Nephron progenitor cell (in vitro differentiated cells): ENCODE results near the gene PHACTR3.

Source experiments
- DNase-seq: peaks from one replicate; pipeline ENCODE4 v3.0.0; 2021
- H3K27ac Mint-ChIP-seq: 2 replicates; pipeline ENCODE4 v1.8.0; 2021; ENCODE audit warnings: mild to moderate bottlenecking, moderate library complexity, mixed read lengths
- H3K27me3 Mint-ChIP-seq: 2 replicates; pipeline ENCODE4 v1.8.0; 2021; ENCODE audit warnings: mild to moderate bottlenecking, low read depth, mixed read lengths; ENCODE audit not compliant: poor library complexity
- H3K36me3 Mint-ChIP-seq: 2 replicates; pipeline ENCODE4 v1.8.0; 2021; ENCODE audit warnings: low read depth, mixed read lengths
- H3K4me1 Mint-ChIP-seq: 2 replicates; pipeline ENCODE4 v1.8.0; 2021; ENCODE audit warnings: mixed read lengths
- H3K4me3 Mint-ChIP-seq: 2 replicates; pipeline ENCODE4 v1.8.0; 2021; ENCODE audit warnings: mild to moderate bottlenecking, moderate library complexity, mixed read lengths
- H3K9me3 Mint-ChIP-seq: 2 replicates; pipeline ENCODE4 v1.8.0; 2021; ENCODE audit warnings: mild to moderate bottlenecking, moderate library complexity, mixed read lengths
- CTCF ChIP-seq: fragments of 200-600 bp; sonication (generic); IDR thresholded peaks from 2 replicates; pipeline ENCODE4 v1.5.0; 2021; ENCODE audit warnings: antibody characterized with exemption

PHACTR3 gene

GRCh38 chr20:59723607-59724456 lies 119.5 kb downstream of the PHACTR3 start:
- H3K4me1 Mint-ChIP-seq = no peaks in the 10 kb centered on the region
- no peak overlapping the region for H3K27ac Mint-ChIP-seq
- DNase-seq = no peak
- no peak overlapping the region for H3K4me3 Mint-ChIP-seq
- no peak for TF ChIP-seq CTCF
- H3K9me3 Mint-ChIP-seq = peaks cover 90% of the 10 kb centered on the region
- no peaks in the 10 kb centered on the region for H3K36me3 Mint-ChIP-seq
- H3K27me3 Mint-ChIP-seq = peaks cover 6% of the 10 kb centered on the region

- Mint-ChIP-seq H3K27me3 (peaks cover 6% of the 10 kb centered on the region), H3K4me1 (no peaks in the 10 kb centered on the region), H3K4me3 (no peak overlapping the region), H3K36me3 (no peaks in the 10 kb centered on the region), H3K9me3 (peaks cover 94% of the 10 kb centered on the region), H3K27ac (no peak overlapping the region)
- TF ChIP-seq CTCF = no peak
- no peak for DNase-seq
Observed at GRCh38 chr20:59724457-59725366, 120.4 kb downstream of the PHACTR3 start.

- H3K9me3 Mint-ChIP-seq = peaks cover 94% of the 10 kb centered on the region
Observed at GRCh38 chr20:59725476-59726280, 121.3 kb downstream of the PHACTR3 start.

GRCh38 chr20:59726281-59726595 lies 121.9 kb downstream of the PHACTR3 start:
- Mint-ChIP-seq H3K4me3 (no peak overlapping the region), H3K9me3 (peaks cover 92% of the 10 kb centered on the region), H3K36me3 (no peaks in the 10 kb centered on the region), H3K27me3 (peaks cover 13% of the 10 kb centered on the region), H3K27ac (no peak overlapping the region), H3K4me1 (no peaks in the 10 kb centered on the region)
- no peak for TF ChIP-seq CTCF
- no peak for DNase-seq

More at GRCh38 chr20:59725476-59726280, 121.3 kb downstream of the PHACTR3 start:
- DNase-seq = no peak
- no peak for TF ChIP-seq CTCF
- Mint-ChIP-seq H3K36me3 (no peaks in the 10 kb centered on the region), H3K4me1 (no peaks in the 10 kb centered on the region), H3K27me3 (peaks cover 10% of the 10 kb centered on the region), H3K27ac (no peak overlapping the region), H3K4me3 (no peak overlapping the region)

GRCh38 chr20:59728722-59729430 lies 124.5 kb downstream of the PHACTR3 start:
- Mint-ChIP-seq H3K36me3 (no peaks in the 10 kb centered on the region), H3K27me3 (peaks cover 8% of the 10 kb centered on the region), H3K4me3 (no peak overlapping the region), H3K9me3 (peaks cover 71% of the 10 kb centered on the region), H3K27ac (no peak overlapping the region), H3K4me1 (no peaks in the 10 kb centered on the region)
- DNase-seq = no peak
- no peak for TF ChIP-seq CTCF
